HUES6 (cell line): ENCODE results near the gene SLC6A9.

Experiments
- H3K27ac ChIP-seq: 2 replicates; pipeline ENCODE4 v1.7.0; 2013; ENCODE audit warnings: low read depth, mild to moderate bottlenecking, low read length, inconsistent platforms
- H3K27me3 ChIP-seq: 2 replicates; pipeline ENCODE4 v1.6.1; 2013; ENCODE audit warnings: low read length; ENCODE audit not compliant: control insufficient read depth, insufficient read depth
- H3K36me3 ChIP-seq: 2 replicates; pipeline ENCODE4 v1.6.1; 2013; ENCODE audit warnings: low read length; ENCODE audit not compliant: control insufficient read depth, insufficient read depth
- H3K4me1 ChIP-seq: 2 replicates; pipeline ENCODE4 v1.6.1; 2013; ENCODE audit warnings: low read length; ENCODE audit not compliant: control insufficient read depth, insufficient read depth
- H3K4me3 ChIP-seq: 2 replicates; pipeline ENCODE4 v1.5.1; 2013; ENCODE audit warnings: low read depth, low read length
- H3K9ac ChIP-seq: one replicate; pipeline ENCODE4 v1.6.1; 2013; ENCODE audit warnings: mild to moderate bottlenecking, low read length
- H3K9me3 ChIP-seq: 2 replicates; pipeline ENCODE4 v1.6.1; 2013; ENCODE audit warnings: low read depth, low read length; ENCODE audit not compliant: control insufficient read depth, insufficient read depth

SLC6A9 gene

GRCh38 chr1:43951021-43951985, 80.0 kb downstream of the SLC6A9 start:
- H3K4me3 ChIP-seq: no peak overlapping the region
- H3K36me3 ChIP-seq: peaks cover 12% of the 10 kb centered on the region; the same call in 1 of the 2 replicates
- no peaks in the 10 kb centered on the region for H3K9me3 ChIP-seq
- no peak overlapping the region for H3K27ac ChIP-seq
- H3K4me1 ChIP-seq: peaks cover 6% of the 10 kb centered on the region
- H3K9ac ChIP-seq: no peak overlapping the region
- no peaks in the 10 kb centered on the region for H3K27me3 ChIP-seq

GRCh38 chr1:43949678-43950077, 81.6 kb downstream of the SLC6A9 start:
- no peak overlapping the region for H3K27ac ChIP-seq
- peaks cover 12% of the 10 kb centered on the region; the same call in 1 of the 2 replicates for H3K36me3 ChIP-seq
- no peak overlapping the region for H3K9ac ChIP-seq
- H3K4me3 ChIP-seq: no peak overlapping the region
- peaks cover 9% of the 10 kb centered on the region for H3K4me1 ChIP-seq
- no peaks in the 10 kb centered on the region for H3K27me3 ChIP-seq
- H3K9me3 ChIP-seq: no peaks in the 10 kb centered on the region

- Histone ChIP-seq H3K36me3 (peaks cover 12% of the 10 kb centered on the region; the same call in 1 of the 2 replicates), H3K27ac (no peak overlapping the region), H3K4me1 (peaks cover 9% of the 10 kb centered on the region), H3K27me3 (no peaks in the 10 kb centered on the region), H3K9me3 (no peaks in the 10 kb centered on the region), H3K9ac (no peak overlapping the region), H3K4me3 (peak overlapping the region; percentile 87)
These were observed 83.3 kb downstream of the SLC6A9 start for GRCh38 chr1:43947874-43948437.

GRCh38 chr1:43947061-43947873, 84.0 kb downstream of the SLC6A9 start:
- H3K27me3 ChIP-seq: 0 out of 2 replicates have a peak, but pooled peaks cover 2% of the 10 kb centered on the region
- peak overlapping the region; percentile 99 for H3K9ac ChIP-seq
- H3K9me3 ChIP-seq: no peaks in the 10 kb centered on the region
- peak overlapping the region; percentile 87 for H3K4me3 ChIP-seq
- H3K36me3 ChIP-seq: peaks cover 12% of the 10 kb centered on the region; the same call in 1 of the 2 replicates
- H3K4me1 ChIP-seq: peaks cover 9% of the 10 kb centered on the region
- peak overlapping the region; percentile 100; the same call in 1 of the 2 replicates for H3K27ac ChIP-seq
